NCI-H460 (cell line): Measurements from ENCODE around the gene FBXW10. TPM values are rescaled to one million over a fixed set of nuclear protein-coding genes. Genes with fewer than 3 reads are reported as not detected.
A peak's percentile ranks its signal among the peaks of the same experiment; 100 is the strongest.
"Not testable (repeated sequence)": the region's sequence is repeated elsewhere in the genome, so short reads cannot be mapped to it uniquely, and the experiment has no call there.

ENCODE experiments used
- DNase-seq: peaks from one replicate; pipeline ENCODE4 v3.0.0-alpha.2; 2016; ENCODE audit warnings: low read depth; ENCODE audit errors: extremely low read depth
- small RNA-seq, 2 experiments: library from RNA; depleted of rRNA; stranded (forward); fragments of <200 nt; gene quantifications; one replicate each; pipeline ENCODE3, GENCODE V24; 2014
- total RNA-seq: library from RNA; depleted of rRNA; stranded (reverse); fragments of >200 nt; shearing (Covaris generic); gene quantifications from 2 replicates; pipeline ENCODE4 v1.2.3, GENCODE V29; 2014; rRNA removed

Gene FBXW10
- total RNA-seq, 1 experiment from 2014 or later, result 0.35 TPM

DNA sequence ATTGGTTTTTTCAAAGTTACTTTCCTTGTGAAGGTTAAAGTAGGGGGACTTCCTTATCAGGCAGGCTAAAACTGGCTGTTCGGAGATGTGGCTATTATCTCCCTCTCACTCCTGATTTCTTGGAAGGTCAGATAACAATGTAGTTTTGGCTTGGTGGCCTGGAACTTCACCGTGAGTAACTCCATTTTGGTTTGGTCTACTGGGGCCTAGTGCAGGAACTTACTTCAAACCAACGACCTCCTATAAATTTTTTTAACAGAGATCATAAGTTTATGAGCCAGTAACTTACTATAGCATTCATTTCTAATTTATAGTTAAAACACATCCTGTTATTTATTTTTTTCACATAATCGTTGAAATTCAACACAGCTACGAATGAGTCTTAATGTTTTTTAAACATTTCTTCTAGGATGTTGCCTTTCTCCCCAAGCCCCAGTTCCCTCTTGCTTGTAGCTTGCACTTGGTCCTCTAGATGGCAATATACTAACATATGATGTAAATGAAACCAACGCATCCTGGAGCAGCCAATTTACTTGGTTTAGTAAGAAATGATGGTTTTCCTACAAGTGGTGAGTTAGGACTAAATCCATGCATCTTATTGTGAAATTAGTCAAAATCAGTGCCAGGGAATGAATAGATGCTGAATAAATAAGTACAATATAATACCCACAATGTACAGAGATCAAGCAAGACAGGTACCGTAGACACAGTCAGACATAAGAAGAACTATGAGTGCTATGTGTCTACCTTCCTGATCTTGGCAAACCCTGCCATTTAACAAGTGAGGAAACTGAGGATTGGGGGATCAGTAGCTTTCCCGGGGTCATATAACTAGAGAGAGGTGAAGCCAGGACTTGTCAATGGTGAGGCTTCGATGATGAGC, 72.9 kb downstream of the FBXW10 start:
- peak; percentile 69 for DNase-seq

- not testable (repeated sequence) for DNase-seq
Observed at GRCh38 chr17:18821430-18821829, 77.6 kb downstream of the FBXW10 start.

DNA sequence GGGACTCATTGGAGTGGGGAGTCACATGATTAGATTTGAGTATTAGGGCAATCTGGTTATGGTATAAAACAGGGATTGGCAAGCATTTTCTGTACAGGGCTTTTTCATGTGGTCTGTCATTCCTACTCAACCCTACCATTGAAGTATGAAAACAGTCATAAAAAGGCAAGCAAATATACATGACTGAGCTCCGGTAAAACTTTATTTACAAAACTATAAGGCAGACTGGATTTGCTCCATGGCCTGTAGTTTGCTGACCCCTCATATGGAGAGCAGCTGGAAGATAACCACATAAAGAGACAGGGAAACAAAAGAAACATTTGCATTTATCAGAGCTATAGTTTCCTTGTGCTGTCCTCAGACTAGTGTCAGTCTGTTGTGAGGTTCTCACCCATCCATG, 83.8 kb downstream of the FBXW10 start:
- DNase-seq, result not testable (repeated sequence)

Small RNA genes lying within 50 kb of the gene (small RNA-seq; reads per million reads assigned to genes)
- gene AC026271.4, result 0 reads per million in 2 experiments

Other genes starting within 250 kb of the FBXW10 start
- not detected in 2 replicates for gene TBC1D28, start 99.7 kb upstream of the FBXW10 start, total RNA-seq
- 3.4 and 4.1 TPM in 2 replicates for gene FOXO3B, start 61.7 kb upstream of the FBXW10 start, total RNA-seq
- gene TVP23B, start 37.1 kb downstream of the FBXW10 start, total RNA-seq, result 118 and 123 TPM in 2 replicates
- gene PRPSAP2, start 114.1 kb downstream of the FBXW10 start, total RNA-seq, result 76.5 and 78.8 TPM in 2 replicates
- gene SLC5A10, start 208.1 kb downstream of the FBXW10 start, total RNA-seq, result not detected in 2 replicates